GM12878 (cell line): Measurements from ENCODE around the gene JAG1. TPM values are rescaled to one million over a fixed set of nuclear protein-coding genes. Genes with fewer than 3 reads are reported as not detected.

Experiments used
- ATAC-seq: fragments of 200-7000 bp; cut with Tn5 transposase; 3 replicates; pipeline ENCODE4 v1.9.1; 2020; ENCODE audit warnings: mild to moderate bottlenecking, moderate library complexity
- BruUV-seq: library from RNA; stranded (reverse); fragments of 400-500 nt; replicated peaks from 2 replicates; lab custom pipeline; 2021; lab: Mats Ljungman, UMichigan
- CTCF ChIA-PET: fragments of 300-600 bp; sonication (Branson Sonifier 250); formaldehyde crosslinking; extraction: SDS; loops from one replicate; lab custom pipeline; 2021; ENCODE audit warnings: inconsistent platforms; lab: Yijun Ruan, JAX
- POLR2A ChIA-PET: fragments of 350-600 bp; formaldehyde crosslinking; extraction: SDS; loops from one replicate; lab custom pipeline; 2021; ENCODE audit warnings: inconsistent platforms; lab: Charles Lee
- RAD21 ChIA-PET: fragments of 300-600 bp; sonication (Branson Sonifier 250); formaldehyde crosslinking; loops from one replicate; lab custom pipeline; 2023; ENCODE audit warnings: antibody characterized with exemption; ENCODE audit not compliant: unreplicated experiment; lab: Charles Lee
- SMC1A ChIA-PET: fragments of 300-600 bp; sonication (Branson Sonifier 250); formaldehyde crosslinking; loops from one replicate; lab custom pipeline; 2023; ENCODE audit not compliant: unreplicated experiment, uncharacterized antibody; lab: Charles Lee
- DNase-seq: peaks from one replicate; pipeline ENCODE4 v3.0.0-alpha.2; 2011; ENCODE audit warnings: low read depth, low spot score
- FAIRE-seq: peaks from 3 replicates; lab custom pipeline; 2011; peaks lifted over from hg19 to GRCh38; lab: Jason Lieb, UNC
- H2AFZ ChIP-seq: 2 replicates; pipeline ENCODE4 v1.6.0; 2011; ENCODE audit warnings: low read depth, low read length, control low read depth; ENCODE audit not compliant: control insufficient read depth
- H3K27ac ChIP-seq: 2 replicates; pipeline ENCODE4 v1.5.1; 2011; ENCODE audit warnings: control low read depth; ENCODE audit not compliant: control insufficient read depth, insufficient read depth
- H3K27me3 ChIP-seq, 2 experiments: replicated peaks in 1 of 2; 2 replicates each; pipeline versions ENCODE4 v1.6.0 to v1.6.1; 2011; ENCODE audit warnings: low read length in 1 of 2; ENCODE audit not compliant: control insufficient read depth in 2 of 2, insufficient read depth in 2 of 2
- H3K36me3 ChIP-seq, 2 experiments: 2 replicates each; pipeline ENCODE4 v1.5.1; 2011; ENCODE audit warnings: low read length in 1 of 2; ENCODE audit not compliant: control insufficient read depth in 2 of 2, insufficient read depth in 2 of 2
- H3K4me1 ChIP-seq: 2 replicates; pipeline ENCODE4 v1.6.1; 2011; ENCODE audit warnings: mild to moderate bottlenecking, low read length, moderate library complexity, mixed read lengths; ENCODE audit not compliant: control insufficient read depth, insufficient read depth
- H3K4me2 ChIP-seq: 2 replicates; pipeline ENCODE4 v1.6.0; 2011; ENCODE audit warnings: control low read depth; ENCODE audit not compliant: control insufficient read depth, insufficient read depth
- H3K4me3 ChIP-seq: fragments of 200-600 bp; sonication (generic); 2 replicates; pipeline ENCODE4 v1.5.1; 2016
- H3K79me2 ChIP-seq: 2 replicates; pipeline ENCODE4 v1.6.0; 2011; ENCODE audit warnings: low read length; ENCODE audit not compliant: control insufficient read depth, insufficient read depth
- H3K9ac ChIP-seq: 2 replicates; pipeline ENCODE4 v1.8.0; 2011; ENCODE audit warnings: low read length, control low read depth, mixed read lengths; ENCODE audit not compliant: control insufficient read depth, insufficient read depth
- H3K9me3 ChIP-seq: replicated peaks from 3 replicates; pipeline ENCODE4 v1.5.1; 2011; ENCODE audit warnings: mild to moderate bottlenecking, low read length; ENCODE audit not compliant: control insufficient read depth, insufficient read depth
- H4K20me1 ChIP-seq: 2 replicates; pipeline ENCODE4 v1.6.0; 2011; ENCODE audit not compliant: control insufficient read depth, insufficient read depth
- ATF7 ChIP-seq: fragments of 450-650 bp; IDR thresholded peaks from 2 replicates; pipeline ENCODE4 v1.6.1; 2016; ENCODE audit warnings: low read depth, mild to moderate bottlenecking
- KLF5 ChIP-seq: fragments of 450-650 bp; IDR thresholded peaks from 2 replicates; pipeline ENCODE4 v1.6.1; 2014; ENCODE audit warnings: mild to moderate bottlenecking; ENCODE audit not compliant: partially characterized antibody
- PAX5 ChIP-seq: IDR thresholded peaks from 2 replicates; pipeline ENCODE4 v1.6.1; 2011; ENCODE audit warnings: low read depth, low read length, borderline replicate concordance
- PAX8 ChIP-seq: fragments of 450-650 bp; IDR thresholded peaks from 2 replicates; pipeline ENCODE4 v1.6.1; 2017; ENCODE audit warnings: mild to moderate bottlenecking, moderate library complexity
- POLR2AphosphoS5 ChIP-seq: IDR thresholded peaks from 2 replicates; pipeline ENCODE4 v1.6.1; 2011; ENCODE audit warnings: mild to moderate bottlenecking, low read length, inconsistent platforms
- SIX5 ChIP-seq: IDR thresholded peaks from 2 replicates; pipeline ENCODE4 v1.6.1; 2011; ENCODE audit warnings: mild to moderate bottlenecking, low read depth, low read length, moderate library complexity; ENCODE audit not compliant: severe bottlenecking
- SMC3 ChIP-seq: IDR thresholded peaks from 2 replicates; pipeline ENCODE4 v1.6.1; 2011; ENCODE audit warnings: low read length, improper control_type of control experiment, borderline replicate concordance
- SREBF2 ChIP-seq: IDR thresholded peaks from 2 replicates; pipeline ENCODE4 v1.6.1; 2012; ENCODE audit warnings: mild to moderate bottlenecking, low read length
- STAT1 ChIP-seq: fragments of 450-650 bp; conservative IDR thresholded peaks from 2 replicates; pipeline ENCODE4 v1.6.1; 2014; ENCODE audit warnings: antibody characterized with exemption, mild to moderate bottlenecking
- ZNF622 ChIP-seq: fragments of 450-650 bp; IDR thresholded peaks from 2 replicates; pipeline ENCODE4 v1.6.1; 2017; ENCODE audit warnings: mild to moderate bottlenecking, inconsistent platforms
- ZZZ3 ChIP-seq: IDR thresholded peaks from 2 replicates; pipeline ENCODE4 v1.6.1; 2011; ENCODE audit warnings: low read depth; ENCODE audit not compliant: control insufficient read depth, insufficient read length
- WGBS: methylation state at CpG from one replicate; pipeline ENCODE4 v1.1.6; 2016; ENCODE audit warnings: low lambda C conversion rate; ENCODE audit not compliant: insufficient replicate concordance, insufficient coverage; ENCODE audit errors: missing lambda C conversion rate; 5-methylcytosine and 5-hydroxymethylcytosine counted together
- in situ Hi-C: fragments of 300-500 bp; cut with MboI; formaldehyde crosslinking; loops from 9 replicates; pipeline ENCODE4 v1.14.3; 2018; ENCODE audit warnings: mixed read lengths
- intact Hi-C: fragments of 100-400 bp; cut with micrococcal nuclease; formaldehyde crosslinking; loops from one replicate; pipeline ENCODE4 v1.14.2; 2022; ENCODE audit not compliant: unreplicated experiment
- polyA plus RNA-seq, 11 experiments: library from polyadenylated mRNA; depleted of rRNA in 4 of 11; unstranded in 6 of 11; stranded (reverse) in 5 of 11; fragments of >200 nt; fragmentation: Nextera tagmentation in 4 of 11; fragmentation: Illumina TruSeq in 1 of 11; extraction: Ambion mirVana in 4 of 11; extraction: Trizol in 1 of 11; gene quantifications; 1 replicate in 1 of 11; 2 replicates in 10 of 11; pipeline versions ENCODE4 v1.2.1 to v1.2.3, GENCODE V29; 2011 to 2016; ENCODE audit warnings: inconsistent platforms in 2 of 11, missing spikeins in 2 of 11, low read depth in 1 of 11
- total RNA-seq, 4 experiments: library from RNA; depleted of rRNA in 3 of 4; stranded (reverse); fragments of >200 nt in 3 of 4; fragmentation: Illumina TruSeq in 1 of 4; extraction: Trizol in 1 of 4; gene quantifications; 2 replicates each; pipeline versions ENCODE4 v1.2.1 to v1.2.3, GENCODE V29; 2013 to 2021
- TF ChIP-seq, protein P1 (sequence below): IDR thresholded peaks from 2 replicates; pipeline ENCODE4 v1.6.1; 2011; ENCODE audit warnings: low read depth, mild to moderate bottlenecking, low read length, moderate library complexity, borderline replicate concordance; ENCODE audit errors: extremely low read depth
- TF ChIP-seq, protein P2 (sequence below): fragments of 450-650 bp; conservative IDR thresholded peaks from 2 replicates; pipeline ENCODE4 v1.6.1; 2017; ENCODE audit warnings: mild to moderate bottlenecking, moderate library complexity
- TF ChIP-seq, protein P3 (sequence below): IDR thresholded peaks from 2 replicates; pipeline ENCODE4 v1.6.1; 2011; ENCODE audit warnings: borderline replicate concordance, low read depth, mild to moderate bottlenecking, moderate library complexity, low read length; ENCODE audit not compliant: insufficient read depth, poor library complexity, severe bottlenecking
- TF ChIP-seq, protein P4 (sequence below): fragments of 450-650 bp; IDR thresholded peaks from 2 replicates; pipeline ENCODE4 v1.6.1; 2018; ENCODE audit warnings: borderline replicate concordance, mild to moderate bottlenecking; ENCODE audit not compliant: partially characterized antibody
- TF ChIP-seq, protein P5 (sequence below): IDR thresholded peaks from 2 replicates; pipeline ENCODE4 v1.6.1; 2012; ENCODE audit warnings: low read depth, low read length, improper control_type of control experiment

JAG1 gene
- total and polyA plus RNA-seq, 10 of the 15 experiments (the other 5 are each of a cell fraction or from before 2014, with no cell fraction given), result 0.66 to 6.9 (median 1.8) TPM

DNA sequence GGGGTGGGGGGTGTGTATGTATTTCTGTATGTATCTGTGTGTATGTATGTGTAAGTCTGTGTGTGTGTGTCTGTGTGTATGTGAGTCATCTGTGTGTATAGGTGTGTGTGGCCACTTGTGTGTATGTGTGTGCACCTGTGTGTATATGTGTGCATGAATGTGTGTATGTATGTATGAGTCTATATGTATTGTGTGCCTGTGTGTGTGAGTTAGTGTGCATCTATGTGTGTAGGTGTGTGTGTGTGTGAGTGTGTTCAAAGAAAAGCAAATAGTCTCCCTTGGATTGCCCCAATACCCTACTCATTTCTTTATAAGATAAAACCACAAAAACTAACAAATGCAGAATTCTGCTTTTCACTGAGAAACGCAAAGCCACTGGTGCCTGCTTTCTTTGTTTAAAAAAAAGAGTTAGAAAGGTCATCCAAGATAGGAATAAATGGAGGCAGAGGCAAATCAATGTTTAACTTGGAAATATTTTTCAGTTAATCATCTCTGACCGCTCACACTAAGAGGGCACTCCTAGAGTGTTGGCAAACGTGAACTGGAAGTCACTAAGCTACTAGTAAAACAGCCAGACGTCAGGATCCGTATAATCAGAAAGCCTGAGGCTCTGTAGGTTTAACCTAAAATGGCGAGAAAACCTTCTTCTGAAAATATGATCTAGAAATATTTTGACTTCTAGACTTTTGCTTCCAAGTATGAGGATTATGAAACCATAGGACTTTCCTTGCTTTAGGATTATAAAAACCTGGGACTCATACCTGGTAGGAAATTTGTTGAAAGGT, 37.4 kb upstream of the JAG1 start:
- ChIA-PET SMC1A (interaction anchor here (0.7 to 1.3 kb wide), 3 partner anchors 9 to 1246 kb away, joined by 3 to 4 read pairs (median 3); no protein-coding TSS in a partner anchor), RAD21 (no interaction called here), POLR2A (no interaction called here), CTCF (interaction anchor here (0.9 kb wide), 1 partner anchor 16 kb away, joined by 3 read pairs; no protein-coding TSS in a partner anchor)
- ATAC-seq (no peak), FAIRE-seq (no peak), DNase-seq (no peak)
- Histone ChIP-seq H3K36me3 (no peaks in the 10 kb centered on the region; a peak in 1 of 4 replicates), H3K9ac (no peak overlapping the region), H3K4me1 (no peaks in the 10 kb centered on the region), H3K27me3 (no peaks in the 10 kb centered on the region), H3K4me2 (no peak overlapping the region), H3K9me3 (no peaks in the 10 kb centered on the region), H4K20me1 (no peaks in the 10 kb centered on the region), H3K4me3 (no peak overlapping the region), H3K27ac (no peak overlapping the region), H3K79me2 (no peaks in the 10 kb centered on the region), H2AFZ (no peak overlapping the region)
- 29% methylated on average over 6 of the region's 6 CpGs for WGBS
- no TSS peak for BruUV-seq
- intact Hi-C loops, result no loop called here
- TF ChIP-seq, protein P1, sequence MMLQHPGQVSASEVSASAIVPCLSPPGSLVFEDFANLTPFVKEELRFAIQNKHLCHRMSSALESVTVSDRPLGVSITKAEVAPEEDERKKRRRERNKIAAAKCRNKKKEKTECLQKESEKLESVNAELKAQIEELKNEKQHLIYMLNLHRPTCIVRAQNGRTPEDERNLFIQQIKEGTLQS, result no peak
- TF ChIP-seq STAT1 (no peak), ZNF622 (no peak), POLR2AphosphoS5 (no peak), SMC3 (no peak), SREBF2 (no peak), ATF7 (no peak), PAX5 (no peak), KLF5 (no peak), SIX5 (no peak), ZZZ3 (no peak), PAX8 (no peak)
- TF ChIP-seq, protein P2, sequence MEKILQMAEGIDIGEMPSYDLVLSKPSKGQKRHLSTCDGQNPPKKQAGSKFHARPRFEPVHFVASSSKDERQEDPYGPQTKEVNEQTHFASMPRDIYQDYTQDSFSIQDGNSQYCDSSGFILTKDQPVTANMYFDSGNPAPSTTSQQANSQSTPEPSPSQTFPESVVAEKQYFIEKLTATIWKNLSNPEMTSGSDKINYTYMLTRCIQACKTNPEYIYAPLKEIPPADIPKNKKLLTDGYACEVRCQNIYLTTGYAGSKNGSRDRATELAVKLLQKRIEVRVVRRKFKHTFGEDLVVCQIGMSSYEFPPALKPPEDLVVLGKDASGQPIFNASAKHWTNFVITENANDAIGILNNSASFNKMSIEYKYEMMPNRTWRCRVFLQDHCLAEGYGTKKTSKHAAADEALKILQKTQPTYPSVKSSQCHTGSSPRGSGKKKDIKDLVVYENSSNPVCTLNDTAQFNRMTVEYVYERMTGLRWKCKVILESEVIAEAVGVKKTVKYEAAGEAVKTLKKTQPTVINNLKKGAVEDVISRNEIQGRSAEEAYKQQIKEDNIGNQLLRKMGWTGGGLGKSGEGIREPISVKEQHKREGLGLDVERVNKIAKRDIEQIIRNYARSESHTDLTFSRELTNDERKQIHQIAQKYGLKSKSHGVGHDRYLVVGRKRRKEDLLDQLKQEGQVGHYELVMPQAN, result no peak
- TF ChIP-seq, protein P3, sequence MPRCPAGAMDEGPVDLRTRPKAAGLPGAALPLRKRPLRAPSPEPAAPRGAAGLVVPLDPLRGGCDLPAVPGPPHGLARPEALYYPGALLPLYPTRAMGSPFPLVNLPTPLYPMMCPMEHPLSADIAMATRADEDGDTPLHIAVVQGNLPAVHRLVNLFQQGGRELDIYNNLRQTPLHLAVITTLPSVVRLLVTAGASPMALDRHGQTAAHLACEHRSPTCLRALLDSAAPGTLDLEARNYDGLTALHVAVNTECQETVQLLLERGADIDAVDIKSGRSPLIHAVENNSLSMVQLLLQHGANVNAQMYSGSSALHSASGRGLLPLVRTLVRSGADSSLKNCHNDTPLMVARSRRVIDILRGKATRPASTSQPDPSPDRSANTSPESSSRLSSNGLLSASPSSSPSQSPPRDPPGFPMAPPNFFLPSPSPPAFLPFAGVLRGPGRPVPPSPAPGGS, result peak; percentile 93
- TF ChIP-seq, protein P4, sequence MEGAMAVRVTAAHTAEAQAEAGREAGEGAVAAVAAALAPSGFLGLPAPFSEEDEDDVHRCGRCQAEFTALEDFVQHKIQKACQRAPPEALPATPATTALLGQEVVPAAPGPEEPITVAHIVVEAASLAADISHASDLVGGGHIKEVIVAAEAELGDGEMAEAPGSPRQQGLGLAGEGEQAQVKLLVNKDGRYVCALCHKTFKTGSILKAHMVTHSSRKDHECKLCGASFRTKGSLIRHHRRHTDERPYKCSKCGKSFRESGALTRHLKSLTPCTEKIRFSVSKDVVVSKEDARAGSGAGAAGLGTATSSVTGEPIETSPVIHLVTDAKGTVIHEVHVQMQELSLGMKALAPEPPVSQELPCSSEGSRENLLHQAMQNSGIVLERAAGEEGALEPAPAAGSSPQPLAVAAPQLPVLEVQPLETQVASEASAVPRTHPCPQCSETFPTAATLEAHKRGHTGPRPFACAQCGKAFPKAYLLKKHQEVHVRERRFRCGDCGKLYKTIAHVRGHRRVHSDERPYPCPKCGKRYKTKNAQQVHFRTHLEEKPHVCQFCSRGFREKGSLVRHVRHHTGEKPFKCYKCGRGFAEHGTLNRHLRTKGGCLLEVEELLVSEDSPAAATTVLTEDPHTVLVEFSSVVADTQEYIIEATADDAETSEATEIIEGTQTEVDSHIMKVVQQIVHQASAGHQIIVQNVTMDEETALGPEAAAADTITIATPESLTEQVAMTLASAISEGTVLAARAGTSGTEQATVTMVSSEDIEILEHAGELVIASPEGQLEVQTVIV, result peak; percentile 32
- TF ChIP-seq, protein P5, sequence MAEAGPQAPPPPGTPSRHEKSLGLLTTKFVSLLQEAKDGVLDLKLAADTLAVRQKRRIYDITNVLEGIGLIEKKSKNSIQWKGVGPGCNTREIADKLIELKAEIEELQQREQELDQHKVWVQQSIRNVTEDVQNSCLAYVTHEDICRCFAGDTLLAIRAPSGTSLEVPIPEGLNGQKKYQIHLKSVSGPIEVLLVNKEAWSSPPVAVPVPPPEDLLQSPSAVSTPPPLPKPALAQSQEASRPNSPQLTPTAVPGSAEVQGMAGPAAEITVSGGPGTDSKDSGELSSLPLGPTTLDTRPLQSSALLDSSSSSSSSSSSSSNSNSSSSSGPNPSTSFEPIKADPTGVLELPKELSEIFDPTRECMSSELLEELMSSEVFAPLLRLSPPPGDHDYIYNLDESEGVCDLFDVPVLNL, result no peak
- in situ Hi-C loops, result no loop called here
